CD4-positive, CD25-positive, alpha-beta regulatory T cell (primary cell): ENCODE data around the gene MICAL3. TPM values are rescaled to one million over a fixed set of nuclear protein-coding genes. Genes with fewer than 3 reads are reported as not detected.
A peak's percentile ranks its signal among the peaks of the same experiment; 100 is the strongest.

Experiments used
- ATAC-seq, 2 donors: fragments of 150-1000 bp; cut with Tn5 transposase; one replicate each; pipeline ENCODE4 v1.10.0; 2021; ENCODE audit warnings: low read depth in 2 of 2, moderate number of reproducible peaks in 2 of 2, moderate library complexity in 1 of 2
- DNase-seq, 3 donors: peaks; one replicate each; pipeline versions ENCODE4 v3.0.0 to v3.0.0-alpha.2; 2012 to 2022; ENCODE audit warnings: mixed read lengths in 1 of 3
- H3K27ac ChIP-seq: one replicate; pipeline ENCODE4 v1.7.0; 2013; ENCODE audit warnings: mild to moderate bottlenecking, low read length; ENCODE audit not compliant: insufficient read depth, poor library complexity, severe bottlenecking
- H3K27me3 ChIP-seq: one replicate; pipeline ENCODE4 v1.7.0; 2013; ENCODE audit warnings: low read length; ENCODE audit not compliant: control insufficient read depth, insufficient read depth
- H3K36me3 ChIP-seq: one replicate; pipeline ENCODE4 v1.7.0; 2013; ENCODE audit warnings: mild to moderate bottlenecking, low read length, moderate library complexity; ENCODE audit not compliant: control insufficient read depth, insufficient read depth
- H3K4me1 ChIP-seq: 2 replicates; pipeline ENCODE4 v1.7.0; 2013; ENCODE audit warnings: mild to moderate bottlenecking, low read length; ENCODE audit not compliant: insufficient read depth, control insufficient read depth, poor library complexity, severe bottlenecking
- H3K4me3 ChIP-seq: one replicate; pipeline ENCODE4 v1.7.0; 2013; ENCODE audit warnings: low read depth, mild to moderate bottlenecking, low read length, moderate library complexity
- H3K9me3 ChIP-seq, 2 experiments: 1 replicate in 1 of 2; 2 replicates in 1 of 2; pipeline ENCODE4 v1.7.0; 2013; ENCODE audit warnings: low read length in 2 of 2, mild to moderate bottlenecking in 1 of 2, moderate library complexity in 1 of 2; ENCODE audit not compliant: control insufficient read depth in 2 of 2
- H3K27ac Mint-ChIP-seq, 3 donors: one replicate each; pipeline ENCODE4 v1.8.0; 2020 to 2022; ENCODE audit warnings: mild to moderate bottlenecking in 3 of 3, mixed read lengths in 3 of 3, moderate library complexity in 2 of 3
- H3K27me3 Mint-ChIP-seq: one replicate; pipeline ENCODE4 v1.8.0; 2022; ENCODE audit warnings: mild to moderate bottlenecking, mixed read lengths
- H3K36me3 Mint-ChIP-seq: one replicate; pipeline ENCODE4 v1.8.0; 2020; ENCODE audit warnings: mixed read lengths
- H3K4me1 Mint-ChIP-seq, 4 donors: one replicate each; pipeline ENCODE4 v1.8.0; 2020 to 2022; ENCODE audit warnings: mixed read lengths in 4 of 4, mild to moderate bottlenecking in 1 of 4
- H3K4me3 Mint-ChIP-seq, 4 donors: one replicate each; pipeline ENCODE4 v1.8.0; 2020 to 2022; ENCODE audit warnings: mild to moderate bottlenecking in 4 of 4, mixed read lengths in 4 of 4, moderate library complexity in 3 of 4
- H3K9me3 Mint-ChIP-seq, 7 donors: one replicate each; pipeline ENCODE4 v1.8.0; 2020 to 2022; ENCODE audit warnings: mixed read lengths in 7 of 7, mild to moderate bottlenecking in 3 of 7, moderate library complexity in 2 of 7
- polyA plus RNA-seq, 4 donors: library from polyadenylated mRNA; unstranded; fragments of 300-500 nt; fragmentation: Illumina TruSeq; gene quantifications; one replicate each; pipeline ENCODE4 v1.2.3, GENCODE V29; 2021
- total RNA-seq: library from RNA; stranded (reverse); gene quantifications from one replicate; pipeline ENCODE4 v1.2.3, GENCODE V29; 2022

MICAL3 gene
- total and polyA plus RNA-seq, 5 donors from 2014 or later: 0.71 to 39.9 (median 1.8) TPM

- Mint-ChIP-seq H3K4me3 (peak overlapping the region; percentile 96 to 99 (median 97)), H3K4me1 (peaks cover 14 to 89% (median 42%) of the 10 kb centered on the region in 4 donors), H3K9me3 (peaks cover 0 to 3% (median 0%) of the 10 kb centered on the region in 7 donors), H3K27me3 (peaks cover 4% of the 10 kb centered on the region), H3K36me3 (peaks cover 6% of the 10 kb centered on the region), H3K27ac (peak overlapping the region; percentile 93 to 99 (median 99))
- ATAC-seq (no peak), DNase-seq (peak in 2 of 3 donors; percentile 10 to 37)
- Histone ChIP-seq H3K36me3 (no peaks in the 10 kb centered on the region), H3K4me3 (peak overlapping the region; percentile 32), H3K4me1 (peaks cover 92% of the 10 kb centered on the region), H3K27ac (peak overlapping the region; percentile 92), H3K9me3 (no peaks in the 10 kb centered on the region), H3K27me3 (no peaks in the 10 kb centered on the region)
Measured at GRCh38 chr22:17775781-17776465, 248.4 kb downstream of the MICAL3 start.

- no peaks in the 10 kb centered on the region for H3K9me3 ChIP-seq
- no peaks in the 10 kb centered on the region for H3K27me3 ChIP-seq
- ATAC-seq (no peak), DNase-seq (peak in 1 of 3 donors; percentile 47)
- Mint-ChIP-seq H3K27ac (peak overlapping the region; percentile 93 to 99 (median 99)), H3K36me3 (peaks cover 9% of the 10 kb centered on the region), H3K4me3 (peak overlapping the region; percentile 96 to 99 (median 97)), H3K4me1 (peaks cover 14 to 86% (median 43%) of the 10 kb centered on the region in 4 donors), H3K9me3 (peaks cover 0 to 3% (median 0%) of the 10 kb centered on the region in 7 donors), H3K27me3 (peaks cover 4% of the 10 kb centered on the region)
- no peaks in the 10 kb centered on the region for H3K36me3 ChIP-seq
- peaks cover 86% of the 10 kb centered on the region for H3K4me1 ChIP-seq
- peak overlapping the region; percentile 62 for H3K4me3 ChIP-seq
- H3K27ac ChIP-seq: peak overlapping the region; percentile 92
Measured at GRCh38 chr22:17774926-17775685, 249.3 kb downstream of the MICAL3 start.

GRCh38 chr22:17774206-17774925 lies 250.0 kb downstream of the MICAL3 start, which contains the start of gene BID:
Gene BID, minus strand, starts transcription at chr22:17774469. Its CDS starts 24,353 bp downstream, at chr22:17750116.
- DNase-seq (peak; percentile 38 to 55 (median 51)), ATAC-seq (peak; percentile 44 to 47)
- Histone ChIP-seq H3K27me3 (no peaks in the 10 kb centered on the region), H3K4me1 (peaks cover 78% of the 10 kb centered on the region), H3K4me3 (peak within 1 kb of the TSS; percentile 62), H3K27ac (peak within 1 kb of the TSS; percentile 92), H3K36me3 (no peaks in the 10 kb centered on the region), H3K9me3 (no peaks in the 10 kb centered on the region)
- H3K4me1 Mint-ChIP-seq: peaks cover 14 to 86% (median 42%) of the 10 kb centered on the region in 4 donors
- H3K36me3 Mint-ChIP-seq: peaks cover 11% of the 10 kb centered on the region
- peaks cover 0 to 3% (median 0%) of the 10 kb centered on the region in 7 donors for H3K9me3 Mint-ChIP-seq
- H3K4me3 Mint-ChIP-seq: peak within 1 kb of the TSS; percentile 96 to 99 (median 97)
- H3K27ac Mint-ChIP-seq: peak within 1 kb of the TSS; percentile 93 to 99 (median 99)
- peaks cover 4% of the 10 kb centered on the region for H3K27me3 Mint-ChIP-seq

GRCh38 chr22:17773606-17774205 lies 250.7 kb downstream of the MICAL3 start:
- H3K4me1 ChIP-seq: peaks cover 72% of the 10 kb centered on the region
- ATAC-seq (peak; percentile 27 to 32), DNase-seq (peak; percentile 35 to 63 (median 40))
- H3K27ac ChIP-seq: peak overlapping the region; percentile 61
- peak overlapping the region; percentile 89 to 93 (median 92) for H3K4me3 Mint-ChIP-seq
- H3K27ac Mint-ChIP-seq: peak overlapping the region; percentile 32 to 82 (median 76)
- no peaks in the 10 kb centered on the region for H3K27me3 ChIP-seq
- no peaks in the 10 kb centered on the region for H3K9me3 ChIP-seq
- peaks cover 8% of the 10 kb centered on the region for H3K36me3 Mint-ChIP-seq
- H3K36me3 ChIP-seq: no peaks in the 10 kb centered on the region
- H3K27me3 Mint-ChIP-seq: peaks cover 4% of the 10 kb centered on the region
- H3K4me3 ChIP-seq: peak overlapping the region; percentile 53
- peaks cover 14 to 84% (median 38%) of the 10 kb centered on the region in 4 donors for H3K4me1 Mint-ChIP-seq
- H3K9me3 Mint-ChIP-seq: peaks cover 0 to 3% (median 0%) of the 10 kb centered on the region in 7 donors

- Mint-ChIP-seq H3K9me3 (peaks cover 0 to 3% (median 0%) of the 10 kb centered on the region in 7 donors), H3K4me3 (peak overlapping the region; percentile 89 to 93 (median 92)), H3K27ac (peak overlapping the region; percentile 55 to 82 (median 76)), H3K4me1 (peaks cover 16 to 84% (median 40%) of the 10 kb centered on the region in 4 donors), H3K27me3 (peaks cover 4% of the 10 kb centered on the region), H3K36me3 (peaks cover 8% of the 10 kb centered on the region)
- ATAC-seq (no peak), DNase-seq (no peak)
- Histone ChIP-seq H3K36me3 (no peaks in the 10 kb centered on the region), H3K4me3 (peak overlapping the region; percentile 37), H3K27ac (peak overlapping the region; percentile 61), H3K9me3 (no peaks in the 10 kb centered on the region), H3K4me1 (peaks cover 68% of the 10 kb centered on the region), H3K27me3 (no peaks in the 10 kb centered on the region)
Measured at GRCh38 chr22:17772958-17773605, 251.3 kb downstream of the MICAL3 start.

- Histone ChIP-seq H3K27ac (no peak overlapping the region), H3K36me3 (no peaks in the 10 kb centered on the region), H3K4me1 (peaks cover 69% of the 10 kb centered on the region), H3K4me3 (no peak overlapping the region), H3K27me3 (no peaks in the 10 kb centered on the region), H3K9me3 (no peaks in the 10 kb centered on the region)
- Mint-ChIP-seq H3K36me3 (peaks cover 5% of the 10 kb centered on the region), H3K4me1 (peaks cover 22 to 84% (median 43%) of the 10 kb centered on the region in 4 donors), H3K4me3 (peak overlapping the region; percentile 89 to 93 (median 92)), H3K27ac (peak overlapping the region in 1 of 3 donors; percentile 55), H3K9me3 (peaks cover 0 to 3% (median 0%) of the 10 kb centered on the region in 7 donors), H3K27me3 (peaks cover 4% of the 10 kb centered on the region)
- ATAC-seq: no peak
- no peak for DNase-seq
Measured at GRCh38 chr22:17772249-17772957, 252.0 kb downstream of the MICAL3 start.
